ENCODE data around the gene FAM161A.

DNA sequence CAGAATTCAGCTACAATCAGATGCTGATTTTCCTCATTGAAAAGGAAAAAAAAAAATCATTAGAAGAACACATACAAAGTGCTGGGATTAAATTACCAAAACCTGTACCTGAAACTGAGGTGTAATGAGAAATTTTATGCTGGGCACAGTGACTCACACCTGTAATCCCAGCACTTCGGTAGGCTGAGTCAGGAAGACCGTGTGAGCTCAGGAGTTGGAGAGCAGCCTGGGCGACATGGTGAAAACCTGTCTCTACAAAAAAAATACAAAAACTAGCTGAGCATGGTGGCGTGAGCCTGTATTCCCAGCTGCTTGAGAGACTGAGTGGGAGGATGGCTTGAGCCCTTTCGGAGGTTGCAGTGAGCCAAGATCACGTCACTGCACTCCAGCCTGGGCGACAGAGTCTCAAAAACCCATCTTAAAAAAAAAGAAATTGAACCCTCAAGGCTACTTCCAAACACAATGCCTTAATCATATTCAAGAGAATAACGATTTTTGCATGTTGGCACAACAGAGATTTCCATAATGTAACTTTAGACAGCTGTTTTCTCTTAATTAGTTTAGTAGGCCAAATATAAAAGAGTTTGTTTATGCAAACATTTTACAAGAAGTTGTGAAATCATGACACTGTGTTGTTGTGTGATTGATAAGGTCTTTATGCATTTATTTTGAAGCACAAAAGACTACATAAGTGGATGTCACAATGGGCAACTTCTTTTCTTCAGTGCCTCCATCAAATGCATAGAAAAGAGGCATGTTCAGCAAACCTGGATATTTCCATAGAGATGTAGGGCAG lies 63.9 kb downstream of the FAM161A start:
- TF ChIP-seq, protein P1, sequence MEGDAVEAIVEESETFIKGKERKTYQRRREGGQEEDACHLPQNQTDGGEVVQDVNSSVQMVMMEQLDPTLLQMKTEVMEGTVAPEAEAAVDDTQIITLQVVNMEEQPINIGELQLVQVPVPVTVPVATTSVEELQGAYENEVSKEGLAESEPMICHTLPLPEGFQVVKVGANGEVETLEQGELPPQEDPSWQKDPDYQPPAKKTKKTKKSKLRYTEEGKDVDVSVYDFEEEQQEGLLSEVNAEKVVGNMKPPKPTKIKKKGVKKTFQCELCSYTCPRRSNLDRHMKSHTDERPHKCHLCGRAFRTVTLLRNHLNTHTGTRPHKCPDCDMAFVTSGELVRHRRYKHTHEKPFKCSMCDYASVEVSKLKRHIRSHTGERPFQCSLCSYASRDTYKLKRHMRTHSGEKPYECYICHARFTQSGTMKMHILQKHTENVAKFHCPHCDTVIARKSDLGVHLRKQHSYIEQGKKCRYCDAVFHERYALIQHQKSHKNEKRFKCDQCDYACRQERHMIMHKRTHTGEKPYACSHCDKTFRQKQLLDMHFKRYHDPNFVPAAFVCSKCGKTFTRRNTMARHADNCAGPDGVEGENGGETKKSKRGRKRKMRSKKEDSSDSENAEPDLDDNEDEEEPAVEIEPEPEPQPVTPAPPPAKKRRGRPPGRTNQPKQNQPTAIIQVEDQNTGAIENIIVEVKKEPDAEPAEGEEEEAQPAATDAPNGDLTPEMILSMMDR (IDR thresholded peaks at IDR 0.05): no peak
- no peak for TF ChIP-seq POLR2A (IDR thresholded peaks at IDR 0.05)
- no peak for TF ChIP-seq POLR2AphosphoS5 (IDR thresholded peaks at IDR 0.05)
